PFSK-1 (cell line): ENCODE data around the gene LIG3.

Experiments
- FOXP2 ChIP-seq: optimal IDR thresholded peaks from 2 replicates; pipeline ENCODE3; 2011; ENCODE audit warnings: borderline replicate concordance, control low read depth, inconsistent platforms; ENCODE audit not compliant: insufficient read depth; ENCODE audit errors: extremely low read length, extremely low read depth
- POLR2AphosphoS5 ChIP-seq: IDR thresholded peaks from 2 replicates; pipeline ENCODE4 v1.6.1; 2012; ENCODE audit warnings: low read depth, mild to moderate bottlenecking, control low read depth, low read length, moderate library complexity
- REST ChIP-seq, 2 experiments: IDR thresholded peaks; 2 replicates each; pipeline versions ENCODE4 v1.6.1 to v1.8.0; 2011 to 2012; ENCODE audit warnings: low read depth in 2 of 2, low read length in 2 of 2, control low read depth in 1 of 2, inconsistent platforms in 1 of 2, mild to moderate bottlenecking in 1 of 2, moderate library complexity in 1 of 2; ENCODE audit not compliant: insufficient read depth in 1 of 2
- SIN3A ChIP-seq: IDR thresholded peaks from 2 replicates; pipeline ENCODE4 v1.6.1; 2012; ENCODE audit warnings: mild to moderate bottlenecking, low read length, moderate library complexity, borderline replicate concordance; ENCODE audit not compliant: insufficient read depth
- TAF1 ChIP-seq: IDR thresholded peaks from 2 replicates; pipeline ENCODE4 v1.6.1; 2012; ENCODE audit warnings: low read length, control low read depth, borderline replicate concordance; ENCODE audit not compliant: insufficient read depth

DNA sequence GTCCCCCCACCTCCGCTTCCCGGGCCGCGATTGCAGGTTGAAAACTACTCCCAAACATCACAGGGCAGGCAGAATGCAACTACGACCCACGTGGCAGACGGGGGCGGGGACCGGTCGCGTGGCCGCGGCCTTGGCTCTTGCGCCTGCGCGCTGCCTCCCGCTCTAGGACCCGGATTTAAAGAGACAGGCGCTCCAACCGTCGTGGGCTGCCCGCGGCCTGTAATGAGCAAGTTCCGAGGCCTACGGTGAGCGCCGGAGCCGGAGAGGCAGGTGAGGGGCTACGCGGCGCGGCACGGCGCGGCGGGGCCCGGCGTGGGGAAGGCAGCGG, at the start of gene LIG3:
- peak; percentile 99 for TF ChIP-seq SIN3A
- TF ChIP-seq POLR2AphosphoS5: peak; percentile 65; the same call in 1 of the 2 replicates
- peak; percentile 85; the same call in 1 of the 2 replicates for TF ChIP-seq TAF1
- TF ChIP-seq REST (IDR thresholded peaks at IDR 0.05; ENCODE audit: insufficient read depth in 1 of 2, low read depth in 2 of 2, low read length in 2 of 2): peak in 1 of 2 experiments; percentile 16; a peak in 1 of 4 replicates
- peak; percentile 31 for TF ChIP-seq FOXP2
